Astrocyte of the cerebellum (primary cell): Measurements from ENCODE around the gene TRPT1.

Source experiments
- DNase-seq: peaks from one replicate; pipeline ENCODE4 v3.0.0-alpha.2; 2011; ENCODE audit warnings: low read depth
- H3K4me3 ChIP-seq: 2 replicates; pipeline ENCODE4 v1.5.1; 2011; ENCODE audit warnings: mild to moderate bottlenecking, low read depth, low read length, moderate library complexity
- in situ Hi-C: cut with HindIII; loops from 2 replicates; pipeline ENCODE4 v1.10.0; 2017; ENCODE audit warnings: low sequenced_read_pairs
- TF ChIP-seq, protein P1 (sequence below): IDR thresholded peaks from 2 replicates; pipeline ENCODE4 v1.5.1; 2012; ENCODE audit warnings: low read length, low read depth, moderate library complexity, mild to moderate bottlenecking; ENCODE audit errors: missing control alignments

The TRPT1 gene

DNA sequence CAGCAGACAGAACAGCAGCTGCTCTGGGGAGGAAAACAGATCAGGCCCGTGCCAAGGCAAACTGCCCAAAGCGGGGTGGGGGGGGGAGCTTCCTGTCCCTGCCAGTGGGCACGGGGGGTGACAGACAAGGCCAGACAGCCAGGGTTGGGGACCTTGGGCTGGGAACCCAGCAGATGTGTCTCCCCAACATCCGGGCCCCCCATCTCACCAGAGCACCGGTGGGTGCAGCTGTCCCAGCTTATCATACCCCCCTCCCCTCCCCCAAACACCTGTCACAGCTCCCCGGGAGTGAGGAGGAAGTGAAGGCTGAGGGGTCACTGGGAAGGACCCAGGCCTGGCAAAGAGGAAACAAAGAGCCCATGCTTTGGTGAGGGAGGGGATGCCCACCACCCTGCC is 19.4 kb upstream of the TRPT1 start:
- DNase-seq: no peak
- TF ChIP-seq, protein P1, sequence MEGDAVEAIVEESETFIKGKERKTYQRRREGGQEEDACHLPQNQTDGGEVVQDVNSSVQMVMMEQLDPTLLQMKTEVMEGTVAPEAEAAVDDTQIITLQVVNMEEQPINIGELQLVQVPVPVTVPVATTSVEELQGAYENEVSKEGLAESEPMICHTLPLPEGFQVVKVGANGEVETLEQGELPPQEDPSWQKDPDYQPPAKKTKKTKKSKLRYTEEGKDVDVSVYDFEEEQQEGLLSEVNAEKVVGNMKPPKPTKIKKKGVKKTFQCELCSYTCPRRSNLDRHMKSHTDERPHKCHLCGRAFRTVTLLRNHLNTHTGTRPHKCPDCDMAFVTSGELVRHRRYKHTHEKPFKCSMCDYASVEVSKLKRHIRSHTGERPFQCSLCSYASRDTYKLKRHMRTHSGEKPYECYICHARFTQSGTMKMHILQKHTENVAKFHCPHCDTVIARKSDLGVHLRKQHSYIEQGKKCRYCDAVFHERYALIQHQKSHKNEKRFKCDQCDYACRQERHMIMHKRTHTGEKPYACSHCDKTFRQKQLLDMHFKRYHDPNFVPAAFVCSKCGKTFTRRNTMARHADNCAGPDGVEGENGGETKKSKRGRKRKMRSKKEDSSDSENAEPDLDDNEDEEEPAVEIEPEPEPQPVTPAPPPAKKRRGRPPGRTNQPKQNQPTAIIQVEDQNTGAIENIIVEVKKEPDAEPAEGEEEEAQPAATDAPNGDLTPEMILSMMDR: no peak
- H3K4me3 ChIP-seq: peak overlapping the region; percentile 71
- in situ Hi-C loops: no loop called here

GRCh38 chr11:64244966-64245365 is 19.0 kb upstream of the TRPT1 start:
- no peak for DNase-seq
- TF ChIP-seq, protein P1: no peak
- H3K4me3 ChIP-seq: peak overlapping the region; percentile 71
- in situ Hi-C loops: no loop called here

DNA sequence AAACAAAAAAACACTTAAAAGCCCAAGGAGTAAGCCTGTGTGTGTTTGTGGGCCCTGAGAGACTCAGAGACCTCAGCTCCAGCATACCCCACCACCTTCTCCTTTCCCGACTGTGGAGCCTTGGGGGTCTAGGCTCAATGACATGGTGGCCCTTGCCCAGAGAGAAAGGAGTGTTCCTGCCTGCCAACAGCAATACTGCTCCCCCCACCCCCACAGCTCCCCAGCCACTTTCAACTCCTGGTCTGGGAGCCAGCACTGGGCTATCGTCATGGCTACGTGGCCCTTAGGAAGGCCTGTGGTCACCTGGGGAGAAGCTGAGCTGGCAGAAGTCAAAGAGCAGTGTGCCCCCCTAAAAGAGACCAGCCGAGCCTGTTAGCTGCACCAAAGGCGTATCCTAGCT is 18.1 kb upstream of the TRPT1 start:
- H3K4me3 ChIP-seq: no peak overlapping the region
- TF ChIP-seq, protein P1: no peak
- no peak for DNase-seq
- in situ Hi-C loops: no loop called here

GRCh38 chr11:64243236-64243854 is 17.4 kb upstream of the TRPT1 start:
- TF ChIP-seq, protein P1: no peak
- in situ Hi-C loops: no loop called here
- no peak overlapping the region for H3K4me3 ChIP-seq
- no peak for DNase-seq

GRCh38 chr11:64241491-64242374 is 15.7 kb upstream of the TRPT1 start:
- TF ChIP-seq, protein P1: no peak
- in situ Hi-C loops: no loop called here
- peak overlapping the region; percentile 92 for H3K4me3 ChIP-seq
- DNase-seq: no peak

GRCh38 chr11:64241241-64241490 is 15.2 kb upstream of the TRPT1 start:
- peak; percentile 97 for DNase-seq
- TF ChIP-seq, protein P1: no peak
- in situ Hi-C loops: no loop called here
- H3K4me3 ChIP-seq: peak overlapping the region; percentile 92
